PC-3 (cell line): Measurements from ENCODE around the gene PDP2. TPM values are rescaled to one million over a fixed set of nuclear protein-coding genes. Genes with fewer than 3 reads are reported as not detected.

Experiments
- ATAC-seq: fragments of 200-7000 bp; cut with Tn5 transposase; 2 replicates; pipeline ENCODE4 v1.9.1; 2020; ENCODE audit warnings: mild to moderate bottlenecking, moderate library complexity
- BruUV-seq: library from RNA; stranded (reverse); fragments of 400-500 nt; replicated peaks from 2 replicates; lab custom pipeline; 2021; lab: Mats Ljungman, UMichigan
- CTCF ChIA-PET: fragments of 300-600 bp; sonication (Branson Sonifier 250); formaldehyde crosslinking; loops from one replicate; lab custom pipeline; 2022; ENCODE audit warnings: antibody characterized with exemption; lab: Charles Lee
- POLR2A ChIA-PET: fragments of 300-600 bp; sonication (Branson Sonifier 250); formaldehyde crosslinking; loops from one replicate; lab custom pipeline; 2022; ENCODE audit warnings: antibody characterized with exemption; ENCODE audit not compliant: unreplicated experiment; lab: Charles Lee
- DNase-seq: peaks from one replicate; pipeline ENCODE4 v3.0.0-alpha.2; 2015
- H2AFZ ChIP-seq: fragments of 300-600 bp; sonication (generic); 2 replicates; pipeline ENCODE4 v1.6.0; 2016; ENCODE audit warnings: antibody characterized with exemption, low read length
- H3F3A ChIP-seq: fragments of 300-600 bp; sonication (generic); one replicate; pipeline ENCODE4 v1.6.0; 2017; ENCODE audit warnings: antibody characterized with exemption, low read length, control low read depth, mild to moderate bottlenecking; ENCODE audit not compliant: unreplicated experiment
- H3K27ac ChIP-seq: fragments of 300-600 bp; sonication (generic); 2 replicates; pipeline ENCODE4 v1.5.1; 2016; ENCODE audit warnings: mild to moderate bottlenecking, low read length
- H3K27me3 ChIP-seq: fragments of 300-600 bp; sonication (generic); 2 replicates; pipeline ENCODE4 v1.6.1; 2016; ENCODE audit warnings: low read length, mixed read lengths
- H3K36me3 ChIP-seq: fragments of 300-600 bp; sonication (generic); 2 replicates; pipeline ENCODE4 v1.6.1; 2016; ENCODE audit warnings: low read depth, mixed run types, low read length, mixed read lengths
- H3K4me1 ChIP-seq: fragments of 300-600 bp; sonication (generic); 2 replicates; pipeline ENCODE4 v1.5.1; 2016; ENCODE audit warnings: low read length; ENCODE audit not compliant: insufficient read depth
- H3K4me2 ChIP-seq: fragments of 300-600 bp; sonication (generic); 2 replicates; pipeline ENCODE4 v1.6.0; 2016; ENCODE audit warnings: low read length
- H3K4me3 ChIP-seq: fragments of 300-600 bp; sonication (generic); 2 replicates; pipeline ENCODE4 v1.5.1; 2016; ENCODE audit warnings: mild to moderate bottlenecking, low read length, mixed read lengths
- H3K79me2 ChIP-seq: fragments of 300-600 bp; sonication (generic); 2 replicates; pipeline ENCODE4 v1.6.1; 2017; ENCODE audit warnings: low read length, mixed read lengths
- H3K9ac ChIP-seq: fragments of 300-600 bp; sonication (generic); 2 replicates; pipeline ENCODE4 v1.6.0; 2016; ENCODE audit warnings: mild to moderate bottlenecking, low read length
- H3K9me2 ChIP-seq: fragments of 300-600 bp; sonication (generic); replicated peaks from 2 replicates; pipeline ENCODE4 v1.6.1; 2016; ENCODE audit warnings: mixed run types, low read length, mixed read lengths
- H3K9me3 ChIP-seq: fragments of 300-600 bp; sonication (generic); 2 replicates; pipeline ENCODE4 v1.6.1; 2016; ENCODE audit warnings: low read length, mixed read lengths
- H4K20me1 ChIP-seq: fragments of 300-600 bp; sonication (generic); 2 replicates; pipeline ENCODE4 v1.6.1; 2016; ENCODE audit warnings: low read length, mixed read lengths
- CTCF ChIP-seq: fragments of 300-600 bp; sonication (generic); conservative IDR thresholded peaks from 2 replicates; pipeline ENCODE4 v1.5.1; 2017; ENCODE audit warnings: antibody characterized with exemption, low read depth, mild to moderate bottlenecking, low read length
- EZH2 ChIP-seq: fragments of 300-600 bp; sonication (generic); IDR thresholded peaks from one replicate; pipeline ENCODE4 v1.6.1; 2017; ENCODE audit warnings: antibody characterized with exemption, mild to moderate bottlenecking, low read length; ENCODE audit not compliant: unreplicated experiment
- EZH2phosphoT487 ChIP-seq: fragments of 300-600 bp; sonication (generic); IDR thresholded peaks from 2 replicates; pipeline ENCODE4 v1.6.1; 2018; ENCODE audit warnings: mild to moderate bottlenecking, antibody characterized with exemption, low read length, borderline replicate concordance
- intact Hi-C: fragments of 100-400 bp; cut with micrococcal nuclease; formaldehyde crosslinking; loops from 2 replicates; pipeline ENCODE4 v1.9.0; 2023
- total RNA-seq: library from RNA; depleted of rRNA; stranded (reverse); fragments of >200 nt; gene quantifications from 2 replicates; pipeline ENCODE4 v1.2.3, GENCODE V29; 2014

The PDP2 gene
- total RNA-seq, 1 experiment from 2014 or later: 2.8 TPM

GRCh38 chr16:66902648-66903543 lies 22.6 kb downstream of the PDP2 start:
- Histone ChIP-seq H2AFZ (no peak overlapping the region), H3K27ac (no peak overlapping the region), H3K4me1 (peaks cover 4% of the 10 kb centered on the region; the same call in 1 of the 2 replicates), H3K79me2 (no peaks in the 10 kb centered on the region), H3K9ac (no peak overlapping the region), H3K9me3 (no peaks in the 10 kb centered on the region), H3F3A (no peaks in the 10 kb centered on the region), H3K9me2 (no peaks in the 10 kb centered on the region), H3K4me2 (no peak overlapping the region), H4K20me1 (no peaks in the 10 kb centered on the region), H3K4me3 (no peak overlapping the region), H3K36me3 (no peaks in the 10 kb centered on the region), H3K27me3 (no peaks in the 10 kb centered on the region)
- intact Hi-C loops: no loop called here
- ChIA-PET POLR2A (no interaction called here), CTCF (no interaction called here)
- no peak for TF ChIP-seq EZH2phosphoT487
- no peak for TF ChIP-seq EZH2
- no peak for TF ChIP-seq CTCF
- BruUV-seq: no TSS peak
- DNase-seq (no peak), ATAC-seq (no peak)

- no TSS peak for BruUV-seq
- Histone ChIP-seq H3K9ac (no peak overlapping the region), H3K9me2 (no peaks in the 10 kb centered on the region), H3K27ac (no peak overlapping the region), H3K79me2 (no peaks in the 10 kb centered on the region), H3F3A (no peaks in the 10 kb centered on the region), H3K4me2 (no peak overlapping the region), H3K27me3 (no peaks in the 10 kb centered on the region), H3K4me3 (no peak overlapping the region), H2AFZ (no peak overlapping the region), H4K20me1 (no peaks in the 10 kb centered on the region), H3K36me3 (no peaks in the 10 kb centered on the region), H3K9me3 (no peaks in the 10 kb centered on the region), H3K4me1 (peaks cover 4% of the 10 kb centered on the region; the same call in 1 of the 2 replicates)
- ChIA-PET CTCF (no interaction called here), POLR2A (no interaction called here)
- no peak for ATAC-seq
- DNase-seq: no peak
- intact Hi-C loops: no loop called here
- TF ChIP-seq EZH2 (no peak), EZH2phosphoT487 (no peak), CTCF (no peak)
Observed at GRCh38 chr16:66903544-66904427, 23.5 kb downstream of the PDP2 start.
